Coronary artery (tissue), 2 donors: ENCODE data around the gene TAPBPL.

Experiments
- DNase-seq: peaks from one replicate; pipeline ENCODE4 v3.0.0-alpha.2; 2017; ENCODE audit warnings: low spot score
- H3K27ac ChIP-seq, 2 donors: fragments of 200-600 bp; sonication (generic); one replicate each; pipeline ENCODE4 v1.5.1; 2016 to 2019
- H3K4me3 ChIP-seq: fragments of 200-600 bp; sonication (generic); 2 replicates; pipeline ENCODE4 v1.5.1; 2016; ENCODE audit warnings: mild to moderate bottlenecking, moderate library complexity
- TF ChIP-seq, protein P1 (sequence below): fragments of 200-600 bp; sonication (generic); IDR thresholded peaks from one replicate; pipeline ENCODE4 v1.5.1; 2019; ENCODE audit warnings: antibody characterized with exemption

The TAPBPL gene

DNA sequence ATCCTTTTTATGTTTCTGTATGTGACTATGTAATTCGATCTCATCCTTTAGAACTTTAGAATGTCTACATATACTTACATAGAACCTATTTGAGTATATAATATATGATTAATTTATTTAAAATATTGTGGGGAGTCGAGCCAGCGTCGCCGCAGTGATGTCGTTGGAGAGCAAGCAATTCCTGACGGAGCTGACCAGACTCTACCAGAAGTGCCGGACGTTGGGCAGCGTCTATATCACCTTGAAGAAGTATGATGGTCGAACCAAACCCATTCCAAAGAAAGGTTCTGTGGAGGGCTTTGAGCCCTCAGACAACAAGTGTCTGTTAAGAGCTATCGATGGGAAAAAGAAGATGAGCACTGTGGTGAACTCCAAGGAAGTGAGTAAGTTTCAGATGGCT, 13.5 kb upstream of the TAPBPL start:
- no peak for DNase-seq
- TF ChIP-seq, protein P1, sequence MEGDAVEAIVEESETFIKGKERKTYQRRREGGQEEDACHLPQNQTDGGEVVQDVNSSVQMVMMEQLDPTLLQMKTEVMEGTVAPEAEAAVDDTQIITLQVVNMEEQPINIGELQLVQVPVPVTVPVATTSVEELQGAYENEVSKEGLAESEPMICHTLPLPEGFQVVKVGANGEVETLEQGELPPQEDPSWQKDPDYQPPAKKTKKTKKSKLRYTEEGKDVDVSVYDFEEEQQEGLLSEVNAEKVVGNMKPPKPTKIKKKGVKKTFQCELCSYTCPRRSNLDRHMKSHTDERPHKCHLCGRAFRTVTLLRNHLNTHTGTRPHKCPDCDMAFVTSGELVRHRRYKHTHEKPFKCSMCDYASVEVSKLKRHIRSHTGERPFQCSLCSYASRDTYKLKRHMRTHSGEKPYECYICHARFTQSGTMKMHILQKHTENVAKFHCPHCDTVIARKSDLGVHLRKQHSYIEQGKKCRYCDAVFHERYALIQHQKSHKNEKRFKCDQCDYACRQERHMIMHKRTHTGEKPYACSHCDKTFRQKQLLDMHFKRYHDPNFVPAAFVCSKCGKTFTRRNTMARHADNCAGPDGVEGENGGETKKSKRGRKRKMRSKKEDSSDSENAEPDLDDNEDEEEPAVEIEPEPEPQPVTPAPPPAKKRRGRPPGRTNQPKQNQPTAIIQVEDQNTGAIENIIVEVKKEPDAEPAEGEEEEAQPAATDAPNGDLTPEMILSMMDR, result no peak

DNA sequence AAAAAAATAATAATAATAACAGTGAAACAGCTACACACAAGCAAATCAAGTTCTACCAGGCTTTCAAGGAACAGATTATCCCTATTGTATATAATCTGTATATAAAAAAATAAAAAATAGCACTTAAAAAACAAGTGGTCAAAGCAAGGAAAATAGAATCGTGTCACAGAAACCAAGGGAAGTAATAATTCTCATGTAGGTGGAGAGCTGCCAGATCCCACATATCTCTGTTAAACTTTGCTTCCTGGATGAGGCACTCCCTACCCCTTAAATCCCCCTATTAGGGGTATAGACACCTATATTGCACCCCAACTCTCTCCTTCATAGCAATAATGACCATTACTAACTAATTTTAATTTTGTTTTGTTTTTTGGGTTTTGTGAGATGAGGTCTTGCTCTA, 11.5 kb upstream of the TAPBPL start:
- Histone ChIP-seq H3K4me3 (no peak overlapping the region), H3K27ac (no peak overlapping the region)
- no peak for DNase-seq
- TF ChIP-seq, protein P1, result no peak

More for the DNA sequence above, 13.5 kb upstream of the TAPBPL start:
- Histone ChIP-seq H3K27ac (no peak overlapping the region), H3K4me3 (no peak overlapping the region)

GRCh38 chr12:6442836-6443235, 9.0 kb upstream of the TAPBPL start:
- Histone ChIP-seq H3K27ac (no peak overlapping the region), H3K4me3 (no peak overlapping the region)
- TF ChIP-seq, protein P1, result no peak
- DNase-seq, result no peak

DNA sequence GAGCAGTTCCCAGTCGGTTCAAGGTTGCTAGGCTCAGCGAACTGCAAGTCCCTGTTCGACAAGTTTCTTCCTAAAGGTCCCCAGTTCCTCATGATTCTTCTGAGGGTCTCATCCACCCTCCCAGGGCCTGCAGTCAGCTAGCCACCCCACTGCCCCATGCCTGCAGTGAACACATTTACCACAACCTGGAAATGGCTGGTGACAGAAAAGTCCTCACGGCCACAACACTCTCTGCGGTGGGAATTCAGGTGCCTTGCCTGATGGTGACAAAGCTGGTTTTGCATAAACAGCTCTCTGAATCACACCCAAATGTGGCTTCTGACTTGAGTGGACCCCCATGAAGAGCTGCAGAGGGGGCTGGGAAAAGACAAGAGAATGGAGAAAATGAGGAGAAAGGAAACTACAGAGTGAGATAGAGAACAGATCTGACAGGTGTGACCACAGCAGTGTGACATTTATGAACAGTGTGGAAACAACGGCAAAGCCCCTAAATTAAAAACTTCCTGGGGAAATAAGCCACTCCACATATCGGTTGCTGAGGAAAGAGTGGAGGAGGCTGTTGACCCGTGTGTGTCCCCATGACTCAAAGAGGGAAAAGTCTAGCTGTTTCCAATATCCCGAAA, 8.4 kb upstream of the TAPBPL start:
- Histone ChIP-seq H3K4me3 (no peak overlapping the region), H3K27ac (no peak overlapping the region)
- DNase-seq, result no peak
- TF ChIP-seq, protein P1, result no peak

- TF ChIP-seq, protein P1, result no peak
- Histone ChIP-seq H3K4me3 (no peak overlapping the region), H3K27ac (no peak overlapping the region)
- DNase-seq, result no peak
Measured at GRCh38 chr12:6444031-6444430, 7.8 kb upstream of the TAPBPL start.

DNA sequence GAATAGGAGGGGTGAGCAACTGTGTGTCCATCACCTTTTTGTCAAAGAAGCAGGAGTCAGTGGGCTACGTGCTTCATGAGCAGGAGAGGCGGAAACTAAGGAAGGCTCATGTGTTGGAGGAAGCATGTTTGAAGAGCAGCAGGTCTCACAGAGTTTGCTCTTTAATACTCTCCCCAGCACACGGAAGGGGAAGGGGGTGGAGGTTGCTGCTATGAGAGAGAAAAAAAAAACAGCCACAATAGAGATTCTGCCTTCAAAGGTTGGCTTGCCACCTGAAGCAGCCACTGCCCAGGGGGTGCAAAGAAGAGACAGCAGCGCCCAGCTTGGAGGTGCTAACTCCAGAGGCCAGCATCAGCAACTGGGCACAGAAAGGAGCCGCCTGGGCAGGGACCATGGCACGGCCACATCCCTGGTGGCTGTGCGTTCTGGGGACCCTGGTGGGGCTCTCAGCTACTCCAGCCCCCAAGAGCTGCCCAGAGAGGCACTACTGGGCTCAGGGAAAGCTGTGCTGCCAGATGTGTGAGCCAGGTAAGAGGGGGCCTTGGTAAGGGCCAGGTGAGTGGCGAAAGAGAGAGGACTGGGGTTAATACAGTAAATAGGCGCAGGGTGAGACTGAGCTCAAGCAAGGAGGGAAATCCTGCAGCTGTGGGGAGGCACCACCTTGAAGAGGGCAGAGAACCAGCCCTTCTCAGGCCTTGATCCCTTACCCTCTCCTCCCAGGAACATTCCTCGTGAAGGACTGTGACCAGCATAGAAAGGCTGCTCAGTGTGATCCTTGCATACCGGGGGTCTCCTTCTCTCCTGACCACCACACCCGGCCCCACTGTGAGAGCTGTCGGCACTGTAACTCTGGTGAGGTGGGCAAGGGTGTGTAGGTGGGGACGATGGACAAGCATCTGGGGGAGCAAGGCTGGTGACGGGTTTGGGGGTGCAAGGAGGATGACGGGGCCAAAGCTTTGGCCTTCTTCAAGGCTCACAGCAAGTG, 6.8 kb upstream of the TAPBPL start, which contains the start of gene CD27:
Gene CD27 (plus strand): TSS at position 252 of the 985 bp plus-strand sequence. CDS start 141 bp downstream, at position 393.
- DNase-seq, result no peak
- Histone ChIP-seq H3K27ac (no peak within 1 kb of the TSS), H3K4me3 (no peak within 1 kb of the TSS)
- TF ChIP-seq, protein P1, result no peak
